ENCODE results near the gene NCKAP5.

- TF ChIP-seq CTCF (IDR thresholded peaks at IDR 0.05) (no peak), POLR2A (IDR thresholded peaks at IDR 0.05) (no peak), EP300 (IDR thresholded peaks at IDR 0.05) (no peak)
Observed at GRCh38 chr2:132980304-132980703, 588.0 kb downstream of the NCKAP5 start.

Data from ovary (tissue), 3 donors.